PC-9 (cell line): ENCODE data around the gene ADAMTS2. TPM values are rescaled to one million over a fixed set of nuclear protein-coding genes. Genes with fewer than 3 reads are reported as not detected.

ENCODE experiments used
- BruUV-seq: library from RNA; stranded (reverse); fragments of 400-500 nt; replicated peaks from 2 replicates; lab custom pipeline; 2021; lab: Mats Ljungman, UMichigan
- CTCF ChIA-PET: fragments of 300-600 bp; sonication (Branson Sonifier 250); formaldehyde crosslinking; loops from one replicate; lab custom pipeline; 2022; ENCODE audit warnings: antibody characterized with exemption; lab: Charles Lee
- POLR2A ChIA-PET: fragments of 300-600 bp; sonication (Branson Sonifier 250); formaldehyde crosslinking; loops from one replicate; lab custom pipeline; 2022; ENCODE audit warnings: antibody characterized with exemption; ENCODE audit not compliant: unreplicated experiment; lab: Charles Lee
- DNase-seq, 2 experiments: peaks; one replicate each; pipeline versions ENCODE4 v3.0.0 to v3.0.0-alpha.2; 2015 to 2022; ENCODE audit warnings: mixed read lengths in 1 of 2
- H2AFZ ChIP-seq: fragments of 200-600 bp; sonication (generic); 2 replicates; pipeline ENCODE4 v1.8.1; 2017; ENCODE audit warnings: antibody characterized with exemption
- H3F3A ChIP-seq: fragments of 200-600 bp; sonication (generic); 2 replicates; pipeline ENCODE4 v1.8.1; 2017; ENCODE audit warnings: antibody characterized with exemption, mild to moderate bottlenecking, low read depth; ENCODE audit not compliant: insufficient read depth
- H3K27ac ChIP-seq: fragments of 200-600 bp; sonication (generic); 2 replicates; pipeline ENCODE4 v1.6.1; 2016; ENCODE audit warnings: mixed run types
- H3K27me3 ChIP-seq: fragments of 200-600 bp; sonication (generic); 2 replicates; pipeline ENCODE4 v1.6.1; 2016; ENCODE audit warnings: low read depth, mixed run types; ENCODE audit not compliant: insufficient read depth
- H3K36me3 ChIP-seq: fragments of 200-600 bp; sonication (generic); 2 replicates; pipeline ENCODE4 v1.6.1; 2016; ENCODE audit warnings: low read depth, mixed run types
- H3K4me1 ChIP-seq: fragments of 200-600 bp; sonication (generic); replicated peaks from 2 replicates; pipeline ENCODE4 v1.6.1; 2016; ENCODE audit warnings: mixed run types; ENCODE audit not compliant: insufficient read depth
- H3K4me2 ChIP-seq: fragments of 200-600 bp; sonication (generic); 2 replicates; pipeline ENCODE4 v1.6.1; 2017; ENCODE audit warnings: mixed run types
- H3K4me3 ChIP-seq: fragments of 200-600 bp; sonication (generic); 2 replicates; pipeline ENCODE4 v1.6.1; 2016; ENCODE audit warnings: mixed run types
- H3K79me2 ChIP-seq: fragments of 200-600 bp; sonication (generic); 2 replicates; pipeline ENCODE4 v1.6.1; 2017; ENCODE audit warnings: low read depth, mixed run types
- H3K9me2 ChIP-seq: fragments of 200-600 bp; sonication (generic); 2 replicates; pipeline ENCODE4 v1.8.1; 2017; ENCODE audit warnings: mild to moderate bottlenecking; ENCODE audit not compliant: insufficient read depth
- H3K9me3 ChIP-seq: fragments of 200-600 bp; sonication (generic); 2 replicates; pipeline ENCODE4 v1.8.1; 2016; ENCODE audit warnings: low read depth; ENCODE audit not compliant: insufficient read depth
- H4K20me1 ChIP-seq: fragments of 200-600 bp; sonication (generic); 2 replicates; pipeline ENCODE4 v1.8.1; 2017; ENCODE audit not compliant: insufficient read depth
- CTCF ChIP-seq: fragments of 200-600 bp; sonication (generic); conservative IDR thresholded peaks from 2 replicates; pipeline ENCODE4 v1.6.1; 2017; ENCODE audit warnings: mixed run types, antibody characterized with exemption, mild to moderate bottlenecking, moderate library complexity
- EZH2 ChIP-seq: fragments of 200-600 bp; sonication (generic); IDR thresholded peaks from 2 replicates; pipeline ENCODE4 v1.8.0; 2017; ENCODE audit warnings: antibody characterized with exemption, low read depth
- intact Hi-C: fragments of 100-400 bp; cut with micrococcal nuclease; formaldehyde crosslinking; loops from one replicate; pipeline ENCODE4 v1.10.0; 2022; ENCODE audit not compliant: unreplicated experiment
- total RNA-seq: library from RNA; stranded (reverse); gene quantifications from 2 replicates; pipeline ENCODE4 v1.2.3, GENCODE V29; 2021

Gene ADAMTS2
- total RNA-seq, 1 experiment from 2014 or later = not detected

GRCh38 chr5:179368806-179369529, 23.7 kb upstream of the ADAMTS2 start:
- Histone ChIP-seq H3K79me2 (no peaks in the 10 kb centered on the region), H3K4me2 (no peak overlapping the region), H3K27me3 (peaks cover 97% of the 10 kb centered on the region), H3F3A (no peaks in the 10 kb centered on the region), H3K27ac (no peak overlapping the region), H3K4me3 (no peak overlapping the region), H3K9me2 (no peaks in the 10 kb centered on the region), H3K9me3 (no peaks in the 10 kb centered on the region), H3K36me3 (no peaks in the 10 kb centered on the region), H3K4me1 (no peaks in the 10 kb centered on the region), H4K20me1 (no peaks in the 10 kb centered on the region), H2AFZ (no peak overlapping the region)
- TF ChIP-seq CTCF (no peak), EZH2 (no peak)
- no TSS peak for BruUV-seq
- POLR2A ChIA-PET = no interaction called here
- intact Hi-C loops = no loop called here
- CTCF ChIA-PET = no interaction called here
- DNase-seq = no peak

- H4K20me1 ChIP-seq = no peaks in the 10 kb centered on the region
- H3K9me2 ChIP-seq = no peaks in the 10 kb centered on the region
- H3K4me3 ChIP-seq = no peak overlapping the region
- H3K36me3 ChIP-seq = no peaks in the 10 kb centered on the region
- no peaks in the 10 kb centered on the region for H3K9me3 ChIP-seq
- DNase-seq = no peak
- no peaks in the 10 kb centered on the region for H3F3A ChIP-seq
- intact Hi-C loops = no loop called here
- TF ChIP-seq EZH2 = no peak
- TF ChIP-seq CTCF = no peak
- H2AFZ ChIP-seq = no peak overlapping the region
- no TSS peak for BruUV-seq
- CTCF ChIA-PET = no interaction called here
- H3K4me2 ChIP-seq = no peak overlapping the region
- POLR2A ChIA-PET = no interaction called here
- H3K27me3 ChIP-seq = peaks cover 97% of the 10 kb centered on the region
- no peaks in the 10 kb centered on the region for H3K4me1 ChIP-seq
- no peak overlapping the region for H3K27ac ChIP-seq
- no peaks in the 10 kb centered on the region for H3K79me2 ChIP-seq
Observed at GRCh38 chr5:179368126-179368805, 23.0 kb upstream of the ADAMTS2 start.

- Histone ChIP-seq H3K36me3 (no peaks in the 10 kb centered on the region), H3K27me3 (peaks cover 95% of the 10 kb centered on the region), H3K9me3 (no peaks in the 10 kb centered on the region), H3K79me2 (no peaks in the 10 kb centered on the region), H3K4me3 (no peak overlapping the region), H4K20me1 (no peaks in the 10 kb centered on the region), H3K27ac (no peak overlapping the region), H3F3A (no peaks in the 10 kb centered on the region), H3K9me2 (no peaks in the 10 kb centered on the region), H3K4me1 (no peaks in the 10 kb centered on the region), H3K4me2 (no peak overlapping the region), H2AFZ (no peak overlapping the region)
- POLR2A ChIA-PET = no interaction called here
- no TSS peak for BruUV-seq
- intact Hi-C loops = no loop called here
- TF ChIP-seq CTCF (no peak), EZH2 (no peak)
- DNase-seq = no peak
- CTCF ChIA-PET = no interaction called here
Observed at GRCh38 chr5:179367491-179367890, 22.2 kb upstream of the ADAMTS2 start.
